Coronary artery (tissue), 2 donors: ENCODE measurements around the gene TCF23.
A peak's percentile ranks its signal among the peaks of the same experiment; 100 is the strongest.

ENCODE experiments used
- DNase-seq: peaks from one replicate; pipeline ENCODE4 v3.0.0-alpha.2; 2017; ENCODE audit warnings: low spot score
- H3K27ac ChIP-seq, 2 donors: fragments of 200-600 bp; sonication (generic); one replicate each; pipeline ENCODE4 v1.5.1; 2016 to 2019
- H3K4me3 ChIP-seq: fragments of 200-600 bp; sonication (generic); 2 replicates; pipeline ENCODE4 v1.5.1; 2016; ENCODE audit warnings: mild to moderate bottlenecking, moderate library complexity
- CTCF ChIP-seq: fragments of 200-600 bp; sonication (generic); IDR thresholded peaks from one replicate; pipeline ENCODE4 v1.5.1; 2019; ENCODE audit warnings: antibody characterized with exemption

Gene TCF23

GRCh38 chr2:27122791-27123190, 26.0 kb upstream of the TCF23 start:
- Histone ChIP-seq H3K4me3 (peak overlapping the region; percentile 78), H3K27ac (no peak overlapping the region)
- DNase-seq: no peak
- no peak for TF ChIP-seq CTCF

- TF ChIP-seq CTCF: no peak
- H3K4me3 ChIP-seq: peak within 1 kb of the TSS; percentile 78
- DNase-seq: no peak
- H3K27ac ChIP-seq: peak within 1 kb of the TSS; percentile 7 to 64
Measured at GRCh38 chr2:27123302-27124150, 25.3 kb upstream of the TCF23 start, which contains the start of gene ABHD1. ABHD1 (plus strand) TSS chr2:27123815; CDS start chr2:27123949, 134 bp downstream.

GRCh38 chr2:27125104-27125503, 23.7 kb upstream of the TCF23 start:
- H3K27ac ChIP-seq: no peak overlapping the region
- TF ChIP-seq CTCF: no peak
- H3K4me3 ChIP-seq: no peak overlapping the region
- DNase-seq: no peak

- H3K27ac ChIP-seq: no peak overlapping the region
- TF ChIP-seq CTCF: no peak
- H3K4me3 ChIP-seq: no peak overlapping the region
- no peak for DNase-seq
Measured at GRCh38 chr2:27126252-27126710, 22.5 kb upstream of the TCF23 start.

GRCh38 chr2:27127883-27128667, 20.7 kb upstream of the TCF23 start:
- no peak for TF ChIP-seq CTCF
- no peak overlapping the region for H3K27ac ChIP-seq

GRCh38 chr2:27128668-27129571, 19.9 kb upstream of the TCF23 start:
- DNase-seq: no peak
- TF ChIP-seq CTCF: no peak
- no peak overlapping the region for H3K27ac ChIP-seq
- no peak overlapping the region for H3K4me3 ChIP-seq

More at GRCh38 chr2:27127883-27128667, 20.7 kb upstream of the TCF23 start:
- no peak for DNase-seq
- H3K4me3 ChIP-seq: no peak overlapping the region
